Muscle of arm (tissue), 14 donors: Measurements from ENCODE around the gene TXNRD1. TPM values are rescaled to one million over a fixed set of nuclear protein-coding genes. Genes with fewer than 3 reads are reported as not detected.
A peak's percentile ranks its signal among the peaks of the same experiment; 100 is the strongest.
"Not testable (repeated sequence)": the region's sequence is repeated elsewhere in the genome, so short reads cannot be mapped to it uniquely, and the experiment has no call there.

Experiments used
- DNase-seq: peaks from one replicate; pipeline ENCODE4 v3.0.0-alpha.2; 2013
- long read RNA-seq, 11 donors: transcript quantifications; one replicate each; lab custom pipeline, GENCODE V29; 2026
- polyA plus RNA-seq, 12 donors: library from polyadenylated mRNA; unstranded; fragments of 120-200 nt; gene quantifications; one replicate each; pipeline ENCODE4 v1.2.1, GENCODE V29; 2013; ENCODE audit not compliant: insufficient read length in 12 of 12

The TXNRD1 gene
- polyA plus RNA-seq, result 10 to 100 TPM in 11 of 12 donors, not detected in 1; 35.8 to 46.6 (median 40.5) TPM
- long read RNA-seq, donor 1, partial matches to known transcripts, result 0 of 2 reads
- long read RNA-seq, donor 1, other reads (novel, unspliced or antisense), result 0 of 2 reads
- long read RNA-seq, donor 2, transcript TXNRD1-205 (15 exons, 3,930 nt), result major isoform, 12 of 13 reads
- long read RNA-seq, donor 2, partial matches to known transcripts, result 0 of 13 reads
- long read RNA-seq, donor 2, other reads (novel, unspliced or antisense), result 0 of 13 reads
- long read RNA-seq, donor 3, partial matches to known transcripts, result 0 of 3 reads
- long read RNA-seq, donor 3, other reads (novel, unspliced or antisense), result 0 of 3 reads
- long read RNA-seq, donor 4, partial matches to known transcripts, result 0 of 2 reads
- long read RNA-seq, donor 4, other reads (novel, unspliced or antisense), result 0 of 2 reads
- long read RNA-seq, donor 5, result 0 reads
- long read RNA-seq, donor 6, partial matches to known transcripts, result 0 of 2 reads
- long read RNA-seq, donor 6, other reads (novel, unspliced or antisense), result 0 of 2 reads
- long read RNA-seq, donor 7, partial matches to known transcripts, result 0 of 3 reads
- long read RNA-seq, donor 7, other reads (novel, unspliced or antisense), result 0 of 3 reads
- long read RNA-seq, donor 8, partial matches to known transcripts, result 0 of 6 reads
- long read RNA-seq, donor 8, other reads (novel, unspliced or antisense), result 0 of 6 reads
- long read RNA-seq, donor 9, partial matches to known transcripts, result 0 of 2 reads
- long read RNA-seq, donor 9, other reads (novel, unspliced or antisense), result 0 of 2 reads
- long read RNA-seq, donor 10, transcript TXNRD1-205 (15 exons, 3,930 nt), result major isoform, 8 of 9 reads
- long read RNA-seq, donor 10, partial matches to known transcripts, result 0 of 9 reads
- long read RNA-seq, donor 10, other reads (novel, unspliced or antisense), result 0 of 9 reads
- long read RNA-seq, donor 11, transcript TXNRD1-205 (15 exons, 3,930 nt), result major isoform, 5 of 8 reads
- long read RNA-seq, donor 11, partial matches to known transcripts, result 0 of 8 reads
- long read RNA-seq, donor 11, other reads (novel, unspliced or antisense), result 0 of 8 reads

GRCh38 chr12:104215638-104216297, at the start of gene TXNRD1:
Gene TXNRD1, plus strand, starts transcription at chr12:104215779. Its CDS starts 24 bp downstream, at chr12:104215803.
- DNase-seq, result peak; percentile 76

- DNase-seq, result no peak
Observed at GRCh38 chr12:104165801-104166200, 49.8 kb upstream of the TXNRD1 start.

GRCh38 chr12:104166465-104166864, 49.1 kb upstream of the TXNRD1 start:
- DNase-seq, result no peak

GRCh38 chr12:104167519-104168458, 47.8 kb upstream of the TXNRD1 start:
- no peak for DNase-seq

- DNase-seq, result no peak
Observed at GRCh38 chr12:104168596-104168995, 47.0 kb upstream of the TXNRD1 start.

- DNase-seq, result no peak
Observed at GRCh38 chr12:104171785-104172569, 43.6 kb upstream of the TXNRD1 start.

- no peak for DNase-seq
Observed at GRCh38 chr12:104172570-104172947, 43.0 kb upstream of the TXNRD1 start.

- not testable (repeated sequence) for DNase-seq
Observed at GRCh38 chr12:104173804-104174203, 41.8 kb upstream of the TXNRD1 start.

GRCh38 chr12:104175726-104176247, 39.8 kb upstream of the TXNRD1 start:
- no peak for DNase-seq

- DNase-seq, result no peak
Observed at GRCh38 chr12:104177336-104177662, 38.3 kb upstream of the TXNRD1 start.

- DNase-seq, result no peak
Observed at GRCh38 chr12:104177663-104178501, 37.7 kb upstream of the TXNRD1 start.

- no peak for DNase-seq
Observed at GRCh38 chr12:104180374-104180773, 35.2 kb upstream of the TXNRD1 start.

GRCh38 chr12:104181313-104181712, 34.3 kb upstream of the TXNRD1 start:
- DNase-seq, result no peak

- no peak for DNase-seq
Observed at GRCh38 chr12:104182144-104182543, 33.4 kb upstream of the TXNRD1 start.

- DNase-seq, result no peak
Observed at GRCh38 chr12:104182621-104183378, 32.8 kb upstream of the TXNRD1 start.

GRCh38 chr12:104183443-104183842, 32.1 kb upstream of the TXNRD1 start:
- DNase-seq, result no peak

- no peak for DNase-seq
Observed at GRCh38 chr12:104187446-104188155, 28.0 kb upstream of the TXNRD1 start.
